ENCODE data around the gene CFAP90. TPM values are rescaled to one million over a fixed set of nuclear protein-coding genes. Genes with fewer than 3 reads are reported as not detected.

CFAP90 gene
- total RNA-seq, 3 donors from 2014 or later (not counting 1 experiment from before 2014, with no cell fraction given): not detected

GRCh38 chr5:7802855-7803254 lies 48.1 kb downstream of the CFAP90 start:
- H3K9me3 ChIP-seq (ENCODE audit: control insufficient read depth, insufficient read depth, low read length): no peaks in the 10 kb centered on the region
- no peaks in the 10 kb centered on the region for H3K27me3 ChIP-seq (ENCODE audit: control insufficient read depth, insufficient read depth, low read length)
- WGBS (ENCODE audit: insufficient coverage): 77% methylated on average over 2 of the region's 6 CpGs
- Mint-ChIP-seq H3K4me3 (no peak overlapping the region), H3K9me3 (no peaks in the 10 kb centered on the region), H3K36me3 (no peaks in the 10 kb centered on the region), H3K27me3 (ENCODE audit: low read depth in 2 of 2) (no peaks in the 10 kb centered on the region), H3K27ac (no peak overlapping the region), H3K4me1 (no peaks in the 10 kb centered on the region)
- no peaks in the 10 kb centered on the region for H3K4me1 ChIP-seq (ENCODE audit: control insufficient read depth, insufficient read depth, low read length)
- H3K27ac ChIP-seq (ENCODE audit: low read length): no peak overlapping the region
- ATAC-seq (peak in 1 of 3 donors; percentile 63), DNase-seq (no peak)
- H3K4me3 ChIP-seq (ENCODE audit: low read length): no peak overlapping the region
- intact Hi-C loops (cut with micrococcal nuclease): no loop called here
- no peaks in the 10 kb centered on the region for H3K36me3 ChIP-seq (ENCODE audit: control insufficient read depth, insufficient read depth, low read length)
- TF ChIP-seq CTCF (IDR thresholded peaks at IDR 0.05): no peak

- WGBS (ENCODE audit: insufficient coverage): 85% methylated on average over 14 of the region's 14 CpGs
- no peaks in the 10 kb centered on the region for H3K36me3 ChIP-seq (ENCODE audit: control insufficient read depth, insufficient read depth, low read length)
- no peak overlapping the region for H3K27ac ChIP-seq (ENCODE audit: low read length)
- DNase-seq: no peak
- no peaks in the 10 kb centered on the region for H3K27me3 ChIP-seq (ENCODE audit: control insufficient read depth, insufficient read depth, low read length)
- H3K9me3 ChIP-seq (ENCODE audit: control insufficient read depth, insufficient read depth, low read length): no peaks in the 10 kb centered on the region
- no peak for TF ChIP-seq CTCF (IDR thresholded peaks at IDR 0.05)
- Mint-ChIP-seq H3K27me3 (ENCODE audit: low read depth in 2 of 2) (no peaks in the 10 kb centered on the region), H3K4me3 (no peak overlapping the region), H3K36me3 (no peaks in the 10 kb centered on the region), H3K4me1 (no peaks in the 10 kb centered on the region), H3K9me3 (no peaks in the 10 kb centered on the region), H3K27ac (no peak overlapping the region)
- intact Hi-C loops (cut with micrococcal nuclease): no loop called here
- H3K4me3 ChIP-seq (ENCODE audit: low read length): no peak overlapping the region
- ATAC-seq: no peak
- H3K4me1 ChIP-seq (ENCODE audit: control insufficient read depth, insufficient read depth, low read length): no peaks in the 10 kb centered on the region
These were observed 48.9 kb downstream of the CFAP90 start for GRCh38 chr5:7801891-7802614.

DNA sequence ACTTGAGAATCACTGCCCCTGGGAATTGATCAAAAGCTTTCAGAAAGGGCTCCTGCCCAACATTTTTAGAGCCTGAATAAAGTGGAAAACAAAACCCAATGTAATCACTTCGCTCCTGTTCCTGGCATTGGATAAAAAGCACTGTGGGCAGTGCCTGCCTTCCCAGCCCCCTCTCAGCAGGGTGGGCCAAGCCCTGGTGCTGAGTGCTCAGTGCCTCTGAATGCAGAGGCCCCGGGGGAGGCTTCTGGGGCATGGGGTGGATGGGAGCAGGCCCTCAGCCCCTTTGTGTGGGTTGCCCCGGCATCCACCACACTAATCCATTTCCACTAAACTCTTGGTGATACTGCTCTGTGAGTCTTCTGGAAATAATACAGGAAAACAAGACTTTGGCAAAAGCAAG lies 55.6 kb downstream of the CFAP90 start:
- no peak for TF ChIP-seq CTCF (IDR thresholded peaks at IDR 0.05)
- WGBS (ENCODE audit: insufficient coverage): 80% methylated on average over 3 of the region's 3 CpGs
- Histone ChIP-seq H3K27ac (ENCODE audit: low read length) (no peak overlapping the region), H3K36me3 (ENCODE audit: control insufficient read depth, insufficient read depth, low read length) (no peaks in the 10 kb centered on the region), H3K4me3 (ENCODE audit: low read length) (no peak overlapping the region), H3K4me1 (ENCODE audit: control insufficient read depth, insufficient read depth, low read length) (no peaks in the 10 kb centered on the region), H3K9me3 (ENCODE audit: control insufficient read depth, insufficient read depth, low read length) (no peaks in the 10 kb centered on the region), H3K27me3 (ENCODE audit: control insufficient read depth, insufficient read depth, low read length) (no peaks in the 10 kb centered on the region)
- H3K27me3 Mint-ChIP-seq (ENCODE audit: low read depth in 2 of 2): peaks cover 6 to 7% of the 10 kb centered on the region in 2 donors
- H3K36me3 Mint-ChIP-seq: no peaks in the 10 kb centered on the region
- intact Hi-C loops (cut with micrococcal nuclease): no loop called here
- no peaks in the 10 kb centered on the region for H3K4me1 Mint-ChIP-seq
- no peak overlapping the region for H3K27ac Mint-ChIP-seq
- no peak for ATAC-seq
- DNase-seq: no peak
- no peak overlapping the region for H3K4me3 Mint-ChIP-seq
- no peaks in the 10 kb centered on the region for H3K9me3 Mint-ChIP-seq

GRCh38 chr5:7794823-7795222 lies 56.1 kb downstream of the CFAP90 start:
- no peaks in the 10 kb centered on the region for H3K9me3 ChIP-seq (ENCODE audit: control insufficient read depth, insufficient read depth, low read length)
- no peak for TF ChIP-seq CTCF (IDR thresholded peaks at IDR 0.05)
- H3K27me3 Mint-ChIP-seq (ENCODE audit: low read depth in 2 of 2): peaks cover 7 to 10% of the 10 kb centered on the region in 2 donors
- H3K9me3 Mint-ChIP-seq: no peaks in the 10 kb centered on the region
- DNase-seq (no peak), ATAC-seq (no peak)
- no peak overlapping the region for H3K27ac Mint-ChIP-seq
- intact Hi-C loops (cut with micrococcal nuclease): no loop called here
- no peak overlapping the region for H3K4me3 ChIP-seq (ENCODE audit: low read length)
- no peak overlapping the region for H3K27ac ChIP-seq (ENCODE audit: low read length)
- 64% methylated on average over 1 of the region's 1 CpG for WGBS (ENCODE audit: insufficient coverage)
- H3K4me3 Mint-ChIP-seq: no peak overlapping the region
- H3K4me1 ChIP-seq (ENCODE audit: control insufficient read depth, insufficient read depth, low read length): no peaks in the 10 kb centered on the region
- H3K36me3 ChIP-seq (ENCODE audit: control insufficient read depth, insufficient read depth, low read length): no peaks in the 10 kb centered on the region
- H3K4me1 Mint-ChIP-seq: no peaks in the 10 kb centered on the region
- H3K27me3 ChIP-seq (ENCODE audit: control insufficient read depth, insufficient read depth, low read length): no peaks in the 10 kb centered on the region
- no peaks in the 10 kb centered on the region for H3K36me3 Mint-ChIP-seq
